IMR-90 (cell line): Measurements from ENCODE around the gene ADAMTSL1. TPM values are rescaled to one million over a fixed set of nuclear protein-coding genes. Genes with fewer than 3 reads are reported as not detected.

Experiments
- ATAC-seq: fragments of 200-7000 bp; cut with Tn5 transposase; 2 replicates; pipeline ENCODE4 v1.9.1; 2020; ENCODE audit warnings: low read depth, mild to moderate bottlenecking, moderate library complexity
- BruUV-seq: library from RNA; stranded (reverse); fragments of 400-500 nt; replicated peaks from 2 replicates; lab custom pipeline; 2021; lab: Mats Ljungman, UMichigan
- CTCF ChIA-PET: fragments of 300-600 bp; formaldehyde crosslinking; extraction: SDS; loops from one replicate; lab custom pipeline; 2021; ENCODE audit warnings: antibody characterized with exemption; lab: Yijun Ruan, JAX
- POLR2A ChIA-PET: fragments of 300-600 bp; sonication (Branson Sonifier 250); formaldehyde crosslinking; loops from one replicate; lab custom pipeline; 2022; ENCODE audit warnings: antibody characterized with exemption; ENCODE audit not compliant: unreplicated experiment; lab: Charles Lee
- DNase-seq: peaks from one replicate; pipeline ENCODE4 v3.0.0; 2013
- H2AFZ ChIP-seq: replicated peaks from 2 replicates; pipeline ENCODE3; 2013; ENCODE audit warnings: low read length, mild to moderate bottlenecking; ENCODE audit not compliant: poor library complexity
- H2AK5ac ChIP-seq: 2 replicates; pipeline ENCODE4 v1.6.1; 2013; ENCODE audit warnings: low read depth, low read length, inconsistent platforms
- H2AK9ac ChIP-seq: replicated peaks from 2 replicates; pipeline ENCODE3; 2013; ENCODE audit warnings: mild to moderate bottlenecking, low read depth, low read length, moderate library complexity; ENCODE audit not compliant: poor library complexity
- H2BK120ac ChIP-seq: 2 replicates; pipeline ENCODE4 v1.6.1; 2013; ENCODE audit warnings: low read depth, low read length, inconsistent platforms
- H2BK15ac ChIP-seq: 3 replicates; pipeline ENCODE4 v1.6.1; 2013; ENCODE audit warnings: low read depth, low read length, inconsistent platforms
- H2BK20ac ChIP-seq: 2 replicates; pipeline ENCODE4 v1.6.1; 2013; ENCODE audit warnings: low read depth, mild to moderate bottlenecking, inconsistent platforms, low read length, moderate library complexity
- H2BK5ac ChIP-seq: 2 replicates; pipeline ENCODE4 v1.6.1; 2013; ENCODE audit warnings: mild to moderate bottlenecking, low read depth, low read length, inconsistent platforms; ENCODE audit not compliant: poor library complexity, severe bottlenecking
- H3K14ac ChIP-seq: replicated peaks from 2 replicates; pipeline ENCODE4 v1.6.1; 2013; ENCODE audit warnings: low read depth, low read length, inconsistent platforms
- H3K18ac ChIP-seq: 2 replicates; pipeline ENCODE4 v1.6.1; 2013; ENCODE audit warnings: low read depth, low read length, control low read depth
- H3K23ac ChIP-seq: 2 replicates; pipeline ENCODE4 v1.6.1; 2013; ENCODE audit warnings: low read depth, low read length, inconsistent platforms
- H3K27ac ChIP-seq: 2 replicates; pipeline ENCODE4 v1.5.1; 2013; ENCODE audit warnings: mild to moderate bottlenecking, control low read depth, low read length; ENCODE audit not compliant: insufficient read depth
- H3K27me3 ChIP-seq: 2 replicates; pipeline ENCODE4 v1.6.1; 2013; ENCODE audit warnings: low read length; ENCODE audit not compliant: control insufficient read depth, insufficient read depth
- H3K36me3 ChIP-seq: 2 replicates; pipeline ENCODE4 v1.6.1; 2013; ENCODE audit warnings: low read length, mixed read lengths; ENCODE audit not compliant: control insufficient read depth, insufficient read depth
- H3K4ac ChIP-seq: 2 replicates; pipeline ENCODE4 v1.6.1; 2013; ENCODE audit warnings: low read depth, low read length, inconsistent platforms
- H3K4me1 ChIP-seq: 2 replicates; pipeline ENCODE4 v1.6.1; 2013; ENCODE audit warnings: low read length, mixed read lengths; ENCODE audit not compliant: control insufficient read depth, insufficient read depth
- H3K4me2 ChIP-seq: 2 replicates; pipeline ENCODE4 v1.6.1; 2013; ENCODE audit warnings: low read depth, mild to moderate bottlenecking, control low read depth, low read length, moderate library complexity
- H3K4me3 ChIP-seq: 2 replicates; pipeline ENCODE4 v1.5.1; 2013; ENCODE audit warnings: low read depth, mild to moderate bottlenecking, control low read depth, low read length, moderate library complexity; ENCODE audit not compliant: insufficient read depth
- H3K56ac ChIP-seq: 2 replicates; pipeline ENCODE4 v1.6.1; 2013; ENCODE audit warnings: low read length, inconsistent platforms; ENCODE audit not compliant: insufficient read depth; ENCODE audit errors: extremely low read depth
- H3K79me1 ChIP-seq, 2 experiments: 2 replicates each; pipeline ENCODE4 v1.6.1; 2013; ENCODE audit warnings: low read length in 2 of 2, inconsistent platforms in 1 of 2, low read depth in 1 of 2
- H3K9ac ChIP-seq: 2 replicates; pipeline ENCODE4 v1.6.1; 2013; ENCODE audit warnings: low read depth, low read length, control low read depth
- H3K9me1 ChIP-seq: 2 replicates; pipeline ENCODE4 v1.6.1; 2013; ENCODE audit warnings: low read length, inconsistent platforms; ENCODE audit not compliant: insufficient read depth
- H3K9me3 ChIP-seq: 2 replicates; pipeline ENCODE4 v1.6.1; 2013; ENCODE audit warnings: low read length; ENCODE audit not compliant: control insufficient read depth, insufficient read depth
- H4K20me1 ChIP-seq: 2 replicates; pipeline ENCODE4 v1.6.1; 2013; ENCODE audit warnings: low read length, inconsistent platforms; ENCODE audit not compliant: insufficient read depth
- H4K5ac ChIP-seq: 2 replicates; pipeline ENCODE4 v1.6.1; 2013; ENCODE audit warnings: mild to moderate bottlenecking, low read depth, low read length, control low read depth
- H4K8ac ChIP-seq, 2 experiments: 2 replicates each; pipeline ENCODE4 v1.6.1; 2013; ENCODE audit warnings: low read depth in 2 of 2, low read length in 2 of 2, control low read depth in 1 of 2, inconsistent platforms in 1 of 2
- H4K91ac ChIP-seq: 2 replicates; pipeline ENCODE4 v1.6.1; 2013; ENCODE audit warnings: low read depth, low read length, inconsistent platforms; ENCODE audit not compliant: insufficient read depth
- CEBPB ChIP-seq: IDR thresholded peaks from 2 replicates; pipeline ENCODE4 v1.6.1; 2012; ENCODE audit warnings: low read depth, low read length, improper control_type of control experiment
- FOS ChIP-seq: fragments of 150-350 bp; IDR thresholded peaks from 2 replicates; pipeline ENCODE4 v1.6.1; 2016; ENCODE audit warnings: low read depth, low read length
- MAFK ChIP-seq: IDR thresholded peaks from 2 replicates; pipeline ENCODE4 v1.6.1; 2012; ENCODE audit warnings: low read depth, low read length, improper control_type of control experiment
- MXI1 ChIP-seq: IDR thresholded peaks from 2 replicates; pipeline ENCODE4 v1.6.1; 2012; ENCODE audit warnings: low read depth, mild to moderate bottlenecking, low read length, moderate library complexity, borderline replicate concordance
- RAD21 ChIP-seq: IDR thresholded peaks from 2 replicates; pipeline ENCODE4 v1.6.1; 2012; ENCODE audit warnings: low read length, improper control_type of control experiment
- RFX5 ChIP-seq: IDR thresholded peaks from 2 replicates; pipeline ENCODE4 v1.8.0; 2012; ENCODE audit warnings: low read depth, mild to moderate bottlenecking, low read length, moderate library complexity
- dilution Hi-C: fragments of 300-500 bp; cut with HindIII; formaldehyde crosslinking; loops from one replicate; pipeline ENCODE4 v1.14.3; 2018; ENCODE audit warnings: low sequenced_read_pairs; ENCODE audit not compliant: unreplicated experiment
- in situ Hi-C: fragments of 300-500 bp; cut with MboI; formaldehyde crosslinking; loops from 3 replicates; pipeline ENCODE4 v1.14.3; 2019; ENCODE audit warnings: low sequenced_read_pairs, inconsistent platforms, mixed read lengths
- intact Hi-C: fragments of 100-400 bp; cut with micrococcal nuclease; formaldehyde crosslinking; loops from 2 replicates; pipeline ENCODE4 v1.10.0; 2022
- polyA plus RNA-seq, 3 experiments: library from polyadenylated mRNA; depleted of rRNA; stranded (reverse); fragments of >200 nt; gene quantifications; 2 replicates each; pipeline ENCODE4 v1.2.3, GENCODE V29; 2012; ENCODE audit warnings: low replicate concordance in 1 of 3
- total RNA-seq: library from RNA; depleted of rRNA; stranded (reverse); fragments of >200 nt; gene quantifications from 2 replicates; pipeline ENCODE4 v1.2.3, GENCODE V29; 2012
- TF ChIP-seq, protein P1 (sequence below): conservative IDR thresholded peaks from 2 replicates; pipeline ENCODE4 v1.5.1; 2012; ENCODE audit warnings: mild to moderate bottlenecking, low read depth, low read length, improper control_type of control experiment

Gene ADAMTSL1
- total and polyA plus RNA-seq, 2 of the 4 experiments (the other 2 are of a cell fraction) = 38.2 to 62.2 TPM

DNA sequence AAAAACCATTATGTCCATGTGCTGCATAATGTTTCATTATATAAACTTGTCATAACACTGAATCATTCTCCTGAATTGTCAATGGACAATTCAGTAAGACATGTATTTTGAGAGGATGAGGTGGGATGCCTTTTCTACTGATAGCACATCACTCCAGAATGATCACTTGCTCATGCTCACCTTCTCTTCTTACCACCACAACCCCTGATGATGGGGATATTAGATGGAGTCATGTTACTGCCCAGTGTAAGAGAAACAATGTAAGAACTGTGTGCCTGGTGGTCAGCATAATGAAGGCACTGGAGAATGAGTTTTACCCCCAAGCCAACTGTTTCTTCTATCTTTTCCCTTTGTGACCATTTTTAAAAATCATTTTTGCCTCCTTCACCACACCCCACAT lies 198.8 kb downstream of the ADAMTSL1 start:
- no peaks in the 10 kb centered on the region for H3K79me1 ChIP-seq
- no peak overlapping the region for H3K27ac ChIP-seq
- intact Hi-C loops = no loop called here
- no peak overlapping the region for H3K4ac ChIP-seq
- dilution Hi-C loops = no loop called here
- H2BK15ac ChIP-seq = no peak overlapping the region
- no peaks in the 10 kb centered on the region; the same call in 1 of the 2 replicates for H3K9me1 ChIP-seq
- no peak overlapping the region for H3K56ac ChIP-seq
- no peaks in the 10 kb centered on the region for H4K20me1 ChIP-seq
- no peak for ATAC-seq
- no peak overlapping the region for H2AK5ac ChIP-seq
- BruUV-seq = no TSS peak
- DNase-seq = peak; percentile 19
- no peak overlapping the region for H3K9ac ChIP-seq
- no peak overlapping the region for H2BK20ac ChIP-seq
- H2AFZ ChIP-seq = no peak overlapping the region
- H2BK5ac ChIP-seq = no peak overlapping the region
- no peaks in the 10 kb centered on the region for H3K36me3 ChIP-seq
- ChIA-PET POLR2A (no interaction called here), CTCF (no interaction called here)
- no peak overlapping the region for H2BK120ac ChIP-seq
- H4K5ac ChIP-seq = no peak overlapping the region
- in situ Hi-C loops = no loop called here
- TF ChIP-seq MAFK (no peak), RAD21 (no peak), FOS (no peak), RFX5 (no peak), CEBPB (no peak), MXI1 (no peak)
- TF ChIP-seq, protein P1, sequence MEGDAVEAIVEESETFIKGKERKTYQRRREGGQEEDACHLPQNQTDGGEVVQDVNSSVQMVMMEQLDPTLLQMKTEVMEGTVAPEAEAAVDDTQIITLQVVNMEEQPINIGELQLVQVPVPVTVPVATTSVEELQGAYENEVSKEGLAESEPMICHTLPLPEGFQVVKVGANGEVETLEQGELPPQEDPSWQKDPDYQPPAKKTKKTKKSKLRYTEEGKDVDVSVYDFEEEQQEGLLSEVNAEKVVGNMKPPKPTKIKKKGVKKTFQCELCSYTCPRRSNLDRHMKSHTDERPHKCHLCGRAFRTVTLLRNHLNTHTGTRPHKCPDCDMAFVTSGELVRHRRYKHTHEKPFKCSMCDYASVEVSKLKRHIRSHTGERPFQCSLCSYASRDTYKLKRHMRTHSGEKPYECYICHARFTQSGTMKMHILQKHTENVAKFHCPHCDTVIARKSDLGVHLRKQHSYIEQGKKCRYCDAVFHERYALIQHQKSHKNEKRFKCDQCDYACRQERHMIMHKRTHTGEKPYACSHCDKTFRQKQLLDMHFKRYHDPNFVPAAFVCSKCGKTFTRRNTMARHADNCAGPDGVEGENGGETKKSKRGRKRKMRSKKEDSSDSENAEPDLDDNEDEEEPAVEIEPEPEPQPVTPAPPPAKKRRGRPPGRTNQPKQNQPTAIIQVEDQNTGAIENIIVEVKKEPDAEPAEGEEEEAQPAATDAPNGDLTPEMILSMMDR = no peak
- H3K9me3 ChIP-seq = no peaks in the 10 kb centered on the region
- H3K23ac ChIP-seq = no peak overlapping the region
- H4K8ac ChIP-seq = no peak overlapping the region
- no peaks in the 10 kb centered on the region for H3K4me1 ChIP-seq
- no peak overlapping the region for H3K18ac ChIP-seq
- no peak overlapping the region for H2AK9ac ChIP-seq
- H3K4me2 ChIP-seq = no peak overlapping the region
- no peak overlapping the region for H4K91ac ChIP-seq
- H3K27me3 ChIP-seq = no peaks in the 10 kb centered on the region
- no peak overlapping the region for H3K4me3 ChIP-seq
- H3K14ac ChIP-seq = no peak overlapping the region
